Erythroblast (primary cell): Measurements from ENCODE around the gene RANBP17.

Experiments used
- GATA1 ChIP-seq: IDR thresholded peaks from 2 replicates; pipeline ENCODE4 v1.6.1; 2011; ENCODE audit warnings: low read depth, mild to moderate bottlenecking, control low read depth, low read length, moderate library complexity
- POLR2A ChIP-seq: IDR thresholded peaks from 2 replicates; pipeline ENCODE4 v1.6.1; 2011; ENCODE audit warnings: mild to moderate bottlenecking, low read length

DNA sequence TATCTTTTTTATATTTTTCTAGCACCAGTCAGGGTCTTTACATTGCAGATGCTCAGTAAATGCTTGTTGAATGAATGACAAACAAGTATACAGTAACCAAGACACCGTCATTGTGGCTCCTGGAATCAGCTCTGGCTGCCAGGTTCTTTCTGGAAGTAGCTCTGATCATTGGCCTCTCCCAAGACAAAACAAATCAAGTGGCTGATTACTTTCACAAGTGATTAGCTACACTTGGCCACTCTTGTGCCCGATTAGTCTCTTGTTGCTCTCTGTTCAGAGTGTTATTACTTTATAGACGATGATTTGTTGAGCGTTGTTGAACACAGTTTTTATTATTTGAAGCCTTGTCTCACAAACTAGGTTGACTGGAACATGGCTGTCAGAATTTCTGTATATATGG is 327.6 kb downstream of the RANBP17 start:
- TF ChIP-seq POLR2A: no peak
- TF ChIP-seq GATA1: no peak
